GM23338 (cell line): Measurements from ENCODE around the gene CNGB1. TPM values are rescaled to one million over a fixed set of nuclear protein-coding genes. Genes with fewer than 3 reads are reported as not detected.

Experiments
- ATAC-seq: fragments of 200-7000 bp; cut with Tn5 transposase; 3 replicates; pipeline ENCODE4 v1.9.1; 2020
- DNase-seq: peaks from one replicate; pipeline ENCODE4 v3.0.0-alpha.2; 2015; ENCODE audit warnings: low spot score
- H2AFZ ChIP-seq: fragments of 200-600 bp; sonication (generic); 2 replicates; pipeline ENCODE4 v1.8.0; 2016; ENCODE audit warnings: antibody characterized with exemption, mild to moderate bottlenecking, moderate library complexity
- H3F3A ChIP-seq: fragments of 200-600 bp; sonication (generic); replicated peaks from 2 replicates; pipeline ENCODE4 v1.8.0; 2017; ENCODE audit warnings: antibody characterized with exemption, mixed run types, low read depth
- H3K27ac ChIP-seq: fragments of 200-600 bp; sonication (generic); 2 replicates; pipeline ENCODE4 v1.6.1; 2016; ENCODE audit warnings: low read depth
- H3K27me3 ChIP-seq: fragments of 200-600 bp; sonication (generic); 2 replicates; pipeline ENCODE4 v1.8.0; 2016; ENCODE audit warnings: mild to moderate bottlenecking, mixed run types, moderate library complexity; ENCODE audit not compliant: insufficient read depth
- H3K36me3 ChIP-seq: fragments of 200-600 bp; sonication (generic); 2 replicates; pipeline ENCODE4 v1.8.0; 2016; ENCODE audit warnings: mild to moderate bottlenecking; ENCODE audit not compliant: insufficient read depth
- H3K4me1 ChIP-seq: fragments of 200-600 bp; sonication (generic); 2 replicates; pipeline ENCODE4 v1.8.0; 2016; ENCODE audit warnings: mild to moderate bottlenecking, moderate library complexity; ENCODE audit not compliant: insufficient read depth
- H3K4me2 ChIP-seq: fragments of 200-600 bp; sonication (generic); 2 replicates; pipeline ENCODE4 v1.7.1; 2017; ENCODE audit warnings: mixed run types
- H3K4me3 ChIP-seq: fragments of 200-600 bp; sonication (generic); 2 replicates; pipeline ENCODE4 v1.6.1; 2016; ENCODE audit warnings: mixed run types
- H3K79me2 ChIP-seq: fragments of 200-600 bp; sonication (generic); replicated peaks from 2 replicates; pipeline ENCODE4 v1.8.0; 2017; ENCODE audit warnings: mild to moderate bottlenecking; ENCODE audit not compliant: insufficient read depth
- H3K9me2 ChIP-seq: fragments of 200-600 bp; sonication (generic); 2 replicates; pipeline ENCODE4 v1.8.0; 2017; ENCODE audit not compliant: insufficient read depth
- H4K20me1 ChIP-seq: fragments of 200-600 bp; sonication (generic); replicated peaks from 2 replicates; pipeline ENCODE4 v1.8.0; 2017; ENCODE audit warnings: mild to moderate bottlenecking; ENCODE audit not compliant: insufficient read depth
- H3K27ac Mint-ChIP-seq: 2 replicates; pipeline ENCODE4 v1.8.0; 2020; ENCODE audit warnings: inconsistent platforms, mild to moderate bottlenecking, moderate library complexity, mixed read lengths
- H3K27me3 Mint-ChIP-seq: 3 replicates; pipeline ENCODE4 v1.8.0; 2022; ENCODE audit warnings: low read depth, mild to moderate bottlenecking, moderate library complexity, mixed read lengths, inconsistent platforms; ENCODE audit not compliant: insufficient read depth, poor library complexity
- H3K36me3 Mint-ChIP-seq: 3 replicates; pipeline ENCODE4 v1.8.0; 2021; ENCODE audit warnings: low read depth, mild to moderate bottlenecking, inconsistent platforms, moderate library complexity, mixed read lengths
- H3K4me1 Mint-ChIP-seq: 3 replicates; pipeline ENCODE4 v1.8.0; 2020; ENCODE audit warnings: mild to moderate bottlenecking, inconsistent platforms, mixed read lengths
- H3K4me3 Mint-ChIP-seq: 3 replicates; pipeline ENCODE4 v1.8.0; 2021; ENCODE audit warnings: moderate library complexity, mild to moderate bottlenecking, inconsistent platforms, mixed read lengths
- H3K9me3 Mint-ChIP-seq: 3 replicates; pipeline ENCODE4 v1.8.0; 2020; ENCODE audit warnings: moderate library complexity, mild to moderate bottlenecking, inconsistent platforms, mixed read lengths
- CREB1 ChIP-seq: fragments of 250-450 bp; sonication (Bioruptor Pico); IDR thresholded peaks from 2 replicates; pipeline ENCODE4 v1.5.0; 2020; ENCODE audit warnings: low read depth, mild to moderate bottlenecking, moderate library complexity
- CTCF ChIP-seq, 2 experiments: fragments of 200-600 bp in 1 of 2; sonication (generic) in 1 of 2; conservative IDR thresholded peaks; 2 replicates each; pipeline versions ENCODE4 v1.5.1 to v1.6.1; 2016 to 2017; ENCODE audit warnings: antibody characterized with exemption in 2 of 2, low read depth in 2 of 2, mild to moderate bottlenecking in 2 of 2, moderate library complexity in 1 of 2
- ETS1 ChIP-seq: IDR thresholded peaks from 2 replicates; pipeline ENCODE4 v1.6.1; 2016; ENCODE audit warnings: antibody characterized with exemption
- EZH2phosphoT487 ChIP-seq: fragments of 200-600 bp; sonication (generic); IDR thresholded peaks from one replicate; pipeline ENCODE4 v1.8.1; 2018; ENCODE audit warnings: antibody characterized with exemption; ENCODE audit not compliant: unreplicated experiment
- JUNB ChIP-seq: IDR thresholded peaks from one replicate; pipeline ENCODE4 v1.6.1; 2016; ENCODE audit warnings: antibody characterized with exemption; ENCODE audit not compliant: unreplicated experiment
- NANOG ChIP-seq: IDR thresholded peaks from 2 replicates; pipeline ENCODE4 v1.6.1; 2016; ENCODE audit warnings: antibody characterized with exemption, borderline replicate concordance
- POLR2AphosphoS5 ChIP-seq: IDR thresholded peaks from 2 replicates; pipeline ENCODE4 v1.6.1; 2016; ENCODE audit warnings: antibody characterized with exemption, low read depth
- STAT1 ChIP-seq: IDR thresholded peaks from one replicate; pipeline ENCODE4 v1.6.1; 2016; ENCODE audit warnings: antibody characterized with exemption; ENCODE audit not compliant: unreplicated experiment
- ZNF114 ChIP-seq: fragments of 250-450 bp; sonication (Bioruptor Pico); IDR thresholded peaks from 2 replicates; pipeline ENCODE4 v1.5.0; 2020; ENCODE audit warnings: mild to moderate bottlenecking, moderate library complexity
- ZNF331 ChIP-seq: fragments of 250-450 bp; sonication (Bioruptor Pico); IDR thresholded peaks from 2 replicates; pipeline ENCODE4 v1.5.0; 2020; ENCODE audit warnings: low read depth, mild to moderate bottlenecking, moderate library complexity
- ZNF462 ChIP-seq: fragments of 250-450 bp; sonication (Bioruptor Pico); IDR thresholded peaks from 2 replicates; pipeline ENCODE4 v1.5.0; 2020; ENCODE audit warnings: mild to moderate bottlenecking, moderate library complexity
- polyA plus RNA-seq: library from polyadenylated mRNA; unstranded; fragments of >200 nt; fragmentation: Nextera tagmentation; extraction: Ambion mirVana; gene quantifications from 2 replicates; pipeline ENCODE4 v1.2.1, GENCODE V29; 2016
- total RNA-seq: library from RNA; depleted of rRNA; stranded (reverse); fragments of >200 nt; shearing (Covaris generic); gene quantifications from 2 replicates; pipeline ENCODE4 v1.2.3, GENCODE V29; 2014

The CNGB1 gene
- total and polyA plus RNA-seq, 2 experiments from 2014 or later: not detected

- no peak for TF ChIP-seq ZNF462 (CRISPR knock-in tag)
- TF ChIP-seq CTCF (conservative IDR thresholded peaks at IDR 0.05; ENCODE audit: low read depth in 2 of 2): no peak
- TF ChIP-seq EZH2phosphoT487: no peak
- TF ChIP-seq POLR2AphosphoS5: no peak
Observed at GRCh38 chr16:57892447-57893096, 78.4 kb downstream of the CNGB1 start (continued).

- H3K4me1 ChIP-seq: peaks cover 7% of the 10 kb centered on the region
- no peak overlapping the region for H2AFZ ChIP-seq
- no peaks in the 10 kb centered on the region for H3K27me3 ChIP-seq
- peaks cover 16% of the 10 kb centered on the region for H3K4me1 Mint-ChIP-seq
- no peak overlapping the region for H3K27ac ChIP-seq
- H3K36me3 Mint-ChIP-seq: no peaks in the 10 kb centered on the region
- H3K36me3 ChIP-seq: no peaks in the 10 kb centered on the region
- H3K4me3 ChIP-seq: no peak overlapping the region
- ATAC-seq (no peak), DNase-seq (no peak)
- no peaks in the 10 kb centered on the region for H3K79me2 ChIP-seq
- H3K9me2 ChIP-seq: no peaks in the 10 kb centered on the region
- H4K20me1 ChIP-seq: no peaks in the 10 kb centered on the region; the same call in 1 of the 2 replicates
- no peak overlapping the region for H3K4me2 ChIP-seq
- H3F3A ChIP-seq: no peaks in the 10 kb centered on the region
- peaks cover under 1% of the 10 kb centered on the region for H3K27me3 Mint-ChIP-seq
- H3K4me3 Mint-ChIP-seq: no peak overlapping the region
- no peak overlapping the region for H3K27ac Mint-ChIP-seq
- no peaks in the 10 kb centered on the region for H3K9me3 Mint-ChIP-seq
- TF ChIP-seq ETS1 (no peak), CREB1 (CRISPR knock-in tag) (no peak), STAT1 (no peak), CTCF (conservative IDR thresholded peaks at IDR 0.05; ENCODE audit: low read depth in 2 of 2) (no peak), JUNB (no peak), ZNF114 (CRISPR knock-in tag) (no peak), ZNF331 (CRISPR knock-in tag) (no peak), NANOG (no peak)
Observed at GRCh38 chr16:57892041-57892440, 78.9 kb downstream of the CNGB1 start.
